Tongue (tissue), 2 donors: ENCODE data around the gene LCE1D. TPM values are rescaled to one million over a fixed set of nuclear protein-coding genes. Genes with fewer than 3 reads are reported as not detected.

Source experiments
- DNase-seq: peaks from one replicate; pipeline ENCODE4 v3.0.0-alpha.2; 2015
- total RNA-seq: library from RNA; depleted of rRNA; stranded (reverse); fragments of >200 nt; gene quantifications from one replicate; pipeline ENCODE4 v1.2.3, GENCODE V29; 2014

LCE1D gene, protein sequence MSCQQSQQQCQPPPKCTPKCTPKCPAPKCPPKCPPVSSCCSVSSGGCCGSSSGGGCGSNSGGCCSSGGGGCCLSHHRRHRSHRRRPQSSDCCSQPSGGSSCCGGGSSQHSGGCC
- total RNA-seq = not detected

- no peak for DNase-seq
These were observed at the start of gene LCE1D for GRCh38 chr1:152796421-152796820. Gene LCE1D, plus strand, starts transcription at chr1:152796721. Its CDS starts 1,074 bp downstream, at chr1:152797795.

- no peak for DNase-seq
These were observed 48.7 kb upstream of the LCE1D start for GRCh38 chr1:152747831-152748230.

- no peak for DNase-seq
These were observed 44.3 kb upstream of the LCE1D start for GRCh38 chr1:152752225-152752624.

- DNase-seq = no peak
These were observed 42.9 kb upstream of the LCE1D start for GRCh38 chr1:152753586-152753985.

- no peak for DNase-seq
These were observed 39.6 kb upstream of the LCE1D start for GRCh38 chr1:152756872-152757271.

DNA sequence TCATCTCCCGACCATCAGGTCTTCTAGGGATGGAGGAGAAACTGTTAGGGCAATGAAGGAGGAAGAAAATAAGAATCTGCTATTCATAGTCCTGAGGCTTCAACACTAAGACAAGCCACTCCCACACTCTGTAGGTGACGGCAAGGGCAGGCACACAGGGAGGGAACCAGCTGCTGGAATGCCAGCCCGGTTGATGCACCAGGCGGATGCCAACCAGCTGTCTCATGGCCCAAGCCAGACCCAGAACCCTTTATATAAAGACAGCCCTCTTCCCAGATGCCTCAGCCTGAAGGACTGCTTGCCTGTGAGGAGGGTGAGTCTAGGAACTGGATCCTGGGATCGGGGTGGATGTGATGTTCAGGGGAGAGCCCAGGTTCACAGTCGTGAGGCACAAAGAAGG lies 38.8 kb upstream of the LCE1D start, which contains the start of gene KPRP:
TSS of gene KPRP (plus strand) at position 279 of the 400 bp plus-strand sequence. CDS start 1,564 bp downstream, outside the sequence.
- DNase-seq = no peak

DNA sequence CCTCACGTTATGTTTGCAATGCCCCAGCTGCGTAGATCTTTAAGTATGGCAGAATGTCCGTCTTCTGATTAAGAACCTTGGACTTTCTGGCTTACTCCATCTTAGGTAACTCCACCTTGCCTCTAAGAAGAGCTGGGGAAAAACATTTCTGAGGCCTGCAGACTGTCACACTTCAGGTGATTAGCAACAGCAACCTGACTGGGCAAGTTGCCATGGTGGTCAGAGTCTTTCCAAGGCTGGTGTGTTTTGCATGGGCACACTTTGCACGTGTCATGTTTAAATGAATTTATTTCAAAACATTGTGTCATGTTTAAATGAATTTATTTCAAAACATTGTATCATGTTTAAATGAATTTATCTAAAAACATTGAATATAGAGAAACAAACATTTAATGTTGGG lies 37.9 kb upstream of the LCE1D start:
- no peak for DNase-seq

DNA sequence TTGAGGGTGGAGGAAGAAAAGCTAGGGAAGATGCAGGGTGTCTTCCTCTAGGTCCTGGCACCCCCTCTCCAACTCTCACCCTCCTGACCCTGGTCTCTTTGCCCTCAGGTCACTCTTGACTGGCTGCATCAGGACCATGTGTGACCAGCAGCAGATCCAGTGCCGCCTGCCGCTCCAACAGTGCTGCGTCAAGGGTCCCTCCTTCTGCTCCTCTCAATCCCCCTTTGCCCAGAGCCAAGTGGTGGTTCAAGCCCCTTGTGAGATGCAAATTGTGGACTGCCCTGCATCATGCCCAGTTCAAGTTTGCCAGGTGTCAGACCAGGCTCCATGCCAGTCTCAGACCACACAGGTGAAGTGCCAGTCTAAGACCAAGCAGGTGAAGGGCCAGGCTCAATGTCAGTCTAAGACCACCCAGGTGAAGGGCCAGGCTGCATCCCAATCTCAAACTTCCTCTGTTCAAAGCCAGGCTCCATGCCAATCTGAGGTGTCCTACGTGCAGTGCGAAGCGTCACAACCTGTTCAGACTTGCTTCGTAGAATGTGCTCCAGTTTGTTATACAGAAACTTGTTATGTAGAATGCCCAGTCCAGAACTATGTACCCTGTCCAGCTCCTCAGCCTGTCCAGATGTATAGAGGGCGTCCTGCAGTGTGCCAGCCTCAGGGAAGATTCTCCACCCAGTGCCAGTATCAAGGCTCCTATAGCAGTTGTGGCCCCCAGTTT lies 36.9 kb upstream of the LCE1D start:
- DNase-seq = no peak

- no peak for DNase-seq
These were observed 35.9 kb upstream of the LCE1D start for GRCh38 chr1:152760551-152761190.

- DNase-seq = no peak
These were observed 34.8 kb upstream of the LCE1D start for GRCh38 chr1:152761609-152762213.

DNA sequence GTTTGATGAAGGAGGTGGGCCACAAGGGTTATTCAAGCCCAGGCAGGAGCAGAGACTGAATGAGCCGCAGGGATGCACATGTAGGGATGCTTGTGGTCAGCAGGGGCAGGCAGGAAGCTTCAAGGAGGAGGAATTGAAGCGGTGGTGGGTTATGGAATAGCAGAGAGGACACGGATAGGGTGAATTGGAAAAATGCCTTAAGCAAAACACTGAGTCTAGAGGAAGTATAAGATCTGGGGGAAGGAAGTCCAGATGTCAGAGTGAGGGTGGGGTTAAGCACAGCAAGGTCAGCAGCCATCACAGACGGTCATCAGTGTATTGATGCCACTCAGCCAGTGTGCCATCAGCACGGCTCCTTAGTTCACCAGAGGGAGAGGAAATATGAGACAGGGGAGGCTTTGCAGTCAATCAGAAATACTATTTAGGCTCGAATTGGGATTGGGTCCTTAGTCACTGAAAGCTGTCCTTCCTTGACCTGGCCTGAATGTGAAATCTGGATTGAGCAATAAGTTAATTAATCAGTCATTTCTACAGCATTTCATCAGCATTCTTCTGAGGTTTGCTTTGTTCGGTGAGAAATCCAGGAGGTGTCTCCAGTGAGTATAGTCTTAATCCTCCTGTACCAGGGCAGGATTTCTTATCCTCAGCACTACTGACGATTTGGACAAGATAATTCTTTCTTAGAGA lies 27.5 kb upstream of the LCE1D start:
- DNase-seq = no peak

GRCh38 chr1:152770411-152770810 lies 26.1 kb upstream of the LCE1D start:
- DNase-seq = no peak

DNA sequence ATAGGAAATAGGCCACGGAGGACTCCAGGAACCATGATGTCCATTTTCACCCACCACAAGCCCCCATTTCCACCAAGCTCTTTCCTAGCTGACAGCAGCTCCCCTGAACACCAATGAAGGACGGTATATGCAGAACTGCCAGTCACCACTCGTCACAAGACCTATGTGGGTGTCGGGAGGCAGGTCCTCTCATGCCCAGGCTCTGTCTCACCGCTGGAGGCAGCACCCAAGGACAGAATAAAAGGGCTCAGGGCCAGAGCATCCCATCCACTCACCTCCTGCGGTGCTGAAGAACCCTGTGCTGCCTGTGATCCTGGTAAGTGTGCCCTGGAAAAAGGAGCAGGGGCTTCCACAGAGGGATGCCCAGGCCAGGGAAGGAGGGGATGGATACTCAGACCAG lies 21.6 kb upstream of the LCE1D start, which contains the start of gene LCE1F:
TSS of gene LCE1F (plus strand) at position 266 of the 400 bp plus-strand sequence. CDS start 1,232 bp downstream, outside the sequence.
- no peak for DNase-seq

DNA sequence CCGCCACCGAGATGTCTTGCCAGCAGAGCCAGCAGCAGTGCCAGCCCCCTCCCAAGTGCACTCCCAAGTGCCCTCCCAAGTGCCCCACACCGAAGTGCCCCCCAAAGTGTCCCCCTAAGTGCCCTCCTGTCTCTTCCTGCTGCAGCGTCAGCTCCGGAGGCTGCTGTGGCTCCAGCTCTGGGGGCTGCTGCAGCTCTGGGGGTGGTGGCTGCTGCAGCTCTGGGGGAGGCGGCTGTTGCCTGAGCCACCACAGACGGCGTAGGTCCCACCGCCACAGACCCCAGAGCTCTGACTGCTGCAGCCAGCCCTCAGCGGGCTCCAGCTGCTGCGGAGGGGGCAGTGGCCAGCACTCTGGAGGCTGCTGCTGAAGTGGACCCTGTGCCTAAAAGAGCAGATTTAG lies 20.2 kb upstream of the LCE1D start:
- DNase-seq = no peak

DNA sequence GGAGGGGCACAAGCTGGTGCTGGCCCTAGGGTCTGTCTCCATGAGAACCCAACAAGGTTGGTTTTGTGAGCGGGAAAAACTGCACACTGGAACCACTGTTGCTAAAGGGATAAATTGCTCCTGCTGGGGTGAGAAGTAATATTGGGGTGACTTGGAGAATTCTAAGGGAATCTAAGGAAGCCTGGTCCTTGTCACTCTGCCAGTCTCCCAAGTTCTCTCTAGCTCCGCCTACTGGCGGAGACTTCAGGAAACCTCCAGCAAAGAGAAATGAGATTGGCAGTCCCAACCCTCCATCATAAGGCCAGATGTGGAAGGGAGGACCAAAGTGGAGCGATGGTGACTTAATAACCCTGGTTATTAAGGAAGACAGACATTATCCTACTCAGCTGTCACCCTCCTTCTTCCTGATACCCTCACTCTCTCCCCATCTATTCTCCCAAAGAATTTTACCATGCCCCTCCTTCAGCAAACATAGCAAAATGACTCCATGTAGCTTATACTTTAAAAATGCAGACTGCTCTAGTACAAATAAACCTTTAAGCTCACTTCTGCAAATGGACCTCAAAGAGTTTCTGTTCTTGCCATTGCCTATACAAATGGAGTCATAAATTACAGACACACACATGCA lies 18.9 kb upstream of the LCE1D start:
- DNase-seq = no peak

DNA sequence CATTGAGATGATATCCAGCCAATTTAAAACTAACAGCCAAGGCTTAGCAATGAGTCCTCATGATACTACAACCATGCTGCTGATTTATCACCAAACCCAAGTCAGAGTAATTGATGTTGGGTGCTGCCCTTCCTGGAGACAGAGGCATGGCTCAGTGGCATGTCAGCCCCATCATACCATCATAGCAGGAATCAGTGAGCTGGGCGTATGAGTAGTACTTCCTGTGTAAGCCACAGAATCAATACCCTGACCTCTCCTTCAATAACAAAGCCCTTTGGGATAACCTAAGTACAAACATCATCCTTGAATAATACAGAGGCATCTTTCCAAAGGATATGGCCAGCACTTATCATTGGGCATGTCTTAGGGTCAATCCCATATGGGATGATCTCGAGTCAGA lies 13.4 kb upstream of the LCE1D start:
- DNase-seq = no peak

DNA sequence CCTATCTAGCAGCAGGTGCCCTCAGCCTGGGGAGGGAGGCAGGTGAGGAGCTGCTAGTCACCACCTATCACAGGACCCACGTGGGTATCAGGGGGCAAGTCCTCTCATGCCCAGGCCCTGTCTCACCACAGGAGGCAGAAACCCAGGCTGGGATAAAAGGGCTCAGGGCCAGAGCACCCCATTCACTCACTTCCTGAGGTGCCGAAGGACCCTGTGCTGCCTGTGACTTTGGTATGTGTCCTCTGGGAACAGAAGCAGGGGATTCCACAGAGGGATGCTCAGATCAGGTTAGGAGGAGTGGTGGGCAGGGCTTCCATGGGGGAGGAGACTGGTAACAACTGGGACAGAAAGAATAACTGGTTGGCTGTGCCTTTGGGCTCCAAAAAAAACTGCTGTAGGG lies 10.4 kb upstream of the LCE1D start, which contains the start of gene LCE1E:
TSS of gene LCE1E (plus strand) at position 181 of the 400 bp plus-strand sequence. CDS start 1,043 bp downstream, outside the sequence.
- no peak for DNase-seq

GRCh38 chr1:152795686-152796085 lies 835 bp upstream of the LCE1D start:
- DNase-seq = no peak

GRCh38 chr1:152801333-152801732 lies 4.8 kb downstream of the LCE1D start:
- DNase-seq = no peak

- DNase-seq = no peak
These were observed 10.1 kb downstream of the LCE1D start, which contains the start of gene LCE1C for GRCh38 chr1:152806576-152806975. Gene LCE1C, minus strand, starts transcription at chr1:152806651. Its CDS starts 1,173 bp downstream, at chr1:152805478.

- DNase-seq = no peak
These were observed 14.5 kb downstream of the LCE1D start for GRCh38 chr1:152811050-152811449.

GRCh38 chr1:152811671-152812070 lies 15.2 kb downstream of the LCE1D start, which contains the start of gene LCE1B:
Gene LCE1B, plus strand, starts transcription at chr1:152811971. Its CDS starts 476 bp downstream, at chr1:152812447.
- DNase-seq = no peak
